ENCODE data around the gene VPS37D.

Gene VPS37D

GRCh38 chr7:73681031-73681430 lies 13.4 kb downstream of the VPS37D start:
- DNase-seq, result no peak

- DNase-seq, result no peak
Measured at GRCh38 chr7:73682745-73683055, 15.1 kb downstream of the VPS37D start.

GRCh38 chr7:73683056-73683787 lies 15.6 kb downstream of the VPS37D start, which contains the start of the genes BUD23 and DNAJC30:
Gene BUD23, plus strand, starts transcription at chr7:73683597. Its CDS starts 29 bp downstream, at chr7:73683626.
Gene DNAJC30, minus strand, starts transcription at chr7:73683453. Its CDS starts 30 bp downstream, at chr7:73683423.
- peak; percentile 50 for DNase-seq

GRCh38 chr7:73683788-73684693 lies 16.4 kb downstream of the VPS37D start:
- no peak for DNase-seq

GRCh38 chr7:73685311-73685710 lies 17.7 kb downstream of the VPS37D start:
- no peak for DNase-seq

GRCh38 chr7:73688288-73688687 lies 20.7 kb downstream of the VPS37D start:
- DNase-seq, result no peak

GRCh38 chr7:73690646-73691045 lies 23.0 kb downstream of the VPS37D start:
- DNase-seq, result no peak

GRCh38 chr7:73696372-73696771 lies 28.7 kb downstream of the VPS37D start:
- no peak for DNase-seq

GRCh38 chr7:73698410-73698809 lies 30.8 kb downstream of the VPS37D start:
- no peak for DNase-seq

GRCh38 chr7:73699370-73700068 lies 31.9 kb downstream of the VPS37D start:
- DNase-seq, result no peak

GRCh38 chr7:73700069-73700423 lies 32.4 kb downstream of the VPS37D start:
- DNase-seq, result no peak

- no peak for DNase-seq
Measured at GRCh38 chr7:73700581-73701134, 33.0 kb downstream of the VPS37D start.

- no peak for DNase-seq
Measured at GRCh38 chr7:73701357-73701995, 33.8 kb downstream of the VPS37D start.

- DNase-seq, result no peak
Measured at GRCh38 chr7:73702226-73702625, 34.6 kb downstream of the VPS37D start.

- DNase-seq, result no peak
Measured at GRCh38 chr7:73702665-73703064, 35.0 kb downstream of the VPS37D start.

- DNase-seq, result no peak
Measured at GRCh38 chr7:73703225-73703624, 35.6 kb downstream of the VPS37D start.

- DNase-seq, result no peak
Measured at GRCh38 chr7:73703757-73704639, 36.4 kb downstream of the VPS37D start.

GRCh38 chr7:73704640-73705550 lies 37.3 kb downstream of the VPS37D start:
- DNase-seq, result no peak

- DNase-seq, result no peak
Measured at GRCh38 chr7:73705551-73705920, 37.9 kb downstream of the VPS37D start.
